Progenitor cell of endocrine pancreas (in vitro differentiated cells): ENCODE measurements around the gene CST3. TPM values are rescaled to one million over a fixed set of nuclear protein-coding genes. Genes with fewer than 3 reads are reported as not detected.

Experiments used
- DNase-seq: peaks from one replicate; pipeline ENCODE4 v3.0.0; 2021; ENCODE audit warnings: low spot score; ENCODE audit not compliant: unreplicated experiment
- H3K27ac Mint-ChIP-seq: 2 replicates; pipeline ENCODE4 v1.8.0; 2021; ENCODE audit warnings: mild to moderate bottlenecking, moderate library complexity, mixed read lengths
- H3K27me3 Mint-ChIP-seq: 2 replicates; pipeline ENCODE4 v1.8.0; 2021; ENCODE audit warnings: mixed read lengths
- H3K36me3 Mint-ChIP-seq: 2 replicates; pipeline ENCODE4 v1.8.0; 2022; ENCODE audit warnings: mixed read lengths; ENCODE audit not compliant: insufficient read depth
- H3K4me1 Mint-ChIP-seq: 2 replicates; pipeline ENCODE4 v1.8.0; 2021; ENCODE audit warnings: low read depth, mixed read lengths
- H3K4me3 Mint-ChIP-seq: 2 replicates; pipeline ENCODE4 v1.8.0; 2021; ENCODE audit warnings: low read depth, mild to moderate bottlenecking, moderate library complexity, mixed read lengths
- H3K9me3 Mint-ChIP-seq: 2 replicates; pipeline ENCODE4 v1.8.0; 2021; ENCODE audit warnings: low read depth, mixed read lengths
- CTCF ChIP-seq: fragments of 200-600 bp; sonication (generic); IDR thresholded peaks from one replicate; pipeline ENCODE4 v1.5.0; 2021; ENCODE audit warnings: antibody characterized with exemption, mild to moderate bottlenecking; ENCODE audit not compliant: unreplicated experiment
- total RNA-seq: library from RNA; stranded (reverse); gene quantifications from 2 replicates; pipeline ENCODE4 v1.2.1, GENCODE V29; 2021

The CST3 gene
- total RNA-seq, 1 donor from 2014 or later: 257 TPM

GRCh38 chr20:23683281-23683680 is 45.5 kb upstream of the CST3 start:
- Mint-ChIP-seq H3K36me3 (no peaks in the 10 kb centered on the region), H3K27ac (no peak overlapping the region), H3K9me3 (no peaks in the 10 kb centered on the region), H3K4me3 (no peak overlapping the region), H3K27me3 (peaks cover 18% of the 10 kb centered on the region), H3K4me1 (no peaks in the 10 kb centered on the region)
- TF ChIP-seq CTCF: no peak
- DNase-seq: no peak

GRCh38 chr20:23680146-23680545 is 42.4 kb upstream of the CST3 start:
- Mint-ChIP-seq H3K9me3 (no peaks in the 10 kb centered on the region), H3K4me1 (peaks cover 5% of the 10 kb centered on the region), H3K27ac (no peak overlapping the region), H3K4me3 (no peak overlapping the region), H3K36me3 (no peaks in the 10 kb centered on the region), H3K27me3 (peaks cover 30% of the 10 kb centered on the region)
- TF ChIP-seq CTCF: no peak
- DNase-seq: no peak

GRCh38 chr20:23679133-23680092 is 41.7 kb upstream of the CST3 start:
- no peak for TF ChIP-seq CTCF
- Mint-ChIP-seq H3K9me3 (no peaks in the 10 kb centered on the region), H3K36me3 (no peaks in the 10 kb centered on the region), H3K4me1 (peaks cover 5% of the 10 kb centered on the region), H3K27me3 (peaks cover 29% of the 10 kb centered on the region), H3K27ac (no peak overlapping the region), H3K4me3 (no peak overlapping the region)
- no peak for DNase-seq

- Mint-ChIP-seq H3K27me3 (peaks cover 15% of the 10 kb centered on the region), H3K4me3 (no peak overlapping the region), H3K27ac (no peak overlapping the region), H3K4me1 (peaks cover 5% of the 10 kb centered on the region), H3K36me3 (no peaks in the 10 kb centered on the region), H3K9me3 (no peaks in the 10 kb centered on the region)
- no peak for TF ChIP-seq CTCF
- no peak for DNase-seq
These were observed 35.5 kb upstream of the CST3 start for GRCh38 chr20:23673209-23673608.

GRCh38 chr20:23672158-23672557 is 34.4 kb upstream of the CST3 start:
- Mint-ChIP-seq H3K27me3 (peaks cover 12% of the 10 kb centered on the region), H3K4me1 (peaks cover 2% of the 10 kb centered on the region), H3K27ac (no peak overlapping the region), H3K4me3 (no peak overlapping the region), H3K9me3 (no peaks in the 10 kb centered on the region), H3K36me3 (no peaks in the 10 kb centered on the region)
- no peak for TF ChIP-seq CTCF
- no peak for DNase-seq
